K562 (cell line): Measurements from ENCODE around the gene RHOT1. TPM values are rescaled to one million over a fixed set of nuclear protein-coding genes. Genes with fewer than 3 reads are reported as not detected.

Experiments
- ATAC-seq: fragments of 200-7000 bp; cut with Tn5 transposase; 3 replicates; pipeline ENCODE4 v1.9.1; 2020; ENCODE audit warnings: moderate library complexity
- BruUV-seq: library from RNA; stranded (reverse); fragments of 400-500 nt; replicated peaks from 2 replicates; lab custom pipeline; 2021; lab: Mats Ljungman, UMichigan
- CTCF ChIA-PET: fragments of 300-600 bp; formaldehyde crosslinking; extraction: SDS; loops from one replicate; lab custom pipeline; 2021; ENCODE audit warnings: low intra/inter-chr PET ratio; lab: Yijun Ruan, JAX
- POLR2A ChIA-PET: fragments of 300-600, 350-650 bp; sonication (Branson Sonifier 250); formaldehyde crosslinking; extraction: SDS; loops from one replicate; lab custom pipeline; 2021; ENCODE audit warnings: antibody characterized with exemption, inconsistent platforms; lab: Yijun Ruan, JAX
- DNase-seq, 4 experiments: peaks; one replicate each; pipeline versions ENCODE4 v3.0.0 to v3.0.0-alpha.2; 2011 to 2018; ENCODE audit warnings: low spot score in 3 of 4, mixed read lengths in 3 of 4; ENCODE audit errors: extremely low read depth in 1 of 4
- FAIRE-seq: peaks from 2 replicates; lab custom pipeline; 2011; peaks lifted over from hg19 to GRCh38; lab: Jason Lieb, UNC
- H2AFZ ChIP-seq: 2 replicates; pipeline ENCODE4 v1.6.0; 2011; ENCODE audit warnings: low read depth, low read length, control low read depth, inconsistent platforms
- H3K27ac ChIP-seq: fragments of 200-600 bp; 3 replicates; pipeline ENCODE4 v1.8.0; 2011; ENCODE audit warnings: low read depth, mild to moderate bottlenecking, control low read depth, inconsistent platforms, low read length, moderate library complexity, mixed read lengths; ENCODE audit errors: extremely low read depth
- H3K27me3 ChIP-seq, 2 experiments: fragments of 300-600 bp in 1 of 2; 2 replicates in 1 of 2; 3 replicates in 1 of 2; pipeline versions ENCODE4 v1.6.0 to v1.8.0; 2011; ENCODE audit warnings: inconsistent platforms in 2 of 2, low read length in 2 of 2, mild to moderate bottlenecking in 1 of 2, mixed read lengths in 1 of 2, moderate library complexity in 1 of 2; ENCODE audit not compliant: control insufficient read depth in 2 of 2, insufficient read depth in 2 of 2
- H3K36me3 ChIP-seq: fragments of 300-600 bp; 3 replicates; pipeline ENCODE4 v1.8.0; 2011; ENCODE audit warnings: mild to moderate bottlenecking, low read length, inconsistent platforms; ENCODE audit not compliant: control insufficient read depth, insufficient read depth
- H3K4me1 ChIP-seq, 2 experiments: fragments of 200-600 bp in 1 of 2; replicated peaks in 1 of 2; 2 replicates in 1 of 2; 3 replicates in 1 of 2; pipeline versions ENCODE4 v1.5.1 to v1.8.0; 2011; ENCODE audit warnings: inconsistent platforms in 2 of 2, low read length in 2 of 2, mild to moderate bottlenecking in 1 of 2, mixed read lengths in 1 of 2, moderate library complexity in 1 of 2; ENCODE audit not compliant: control insufficient read depth in 2 of 2, insufficient read depth in 2 of 2
- H3K4me2 ChIP-seq: 2 replicates; pipeline ENCODE4 v1.6.1; 2011; ENCODE audit warnings: low read length, control low read depth, inconsistent platforms, mixed read lengths; ENCODE audit not compliant: insufficient read depth
- H3K4me3 ChIP-seq: fragments of 200-600 bp; sonication (generic), shearing (Covaris generic); 2 replicates; pipeline ENCODE4 v1.5.1; 2016; ENCODE audit warnings: control low read depth, inconsistent platforms
- H3K79me2 ChIP-seq: fragments of 200-600 bp; 3 replicates; pipeline ENCODE4 v1.8.0; 2011; ENCODE audit warnings: low read length, inconsistent platforms; ENCODE audit not compliant: control insufficient read depth, insufficient read depth
- H3K9ac ChIP-seq, 2 experiments: 2 replicates each; pipeline versions ENCODE4 v1.6.0 to v1.6.1; 2011; ENCODE audit warnings: low read depth in 2 of 2, low read length in 2 of 2, control low read depth in 1 of 2, inconsistent platforms in 1 of 2, mild to moderate bottlenecking in 1 of 2, mixed read lengths in 1 of 2; ENCODE audit not compliant: insufficient read depth in 1 of 2
- H3K9me1 ChIP-seq: one replicate; pipeline ENCODE4 v1.6.0; 2011; ENCODE audit warnings: inconsistent platforms, mild to moderate bottlenecking, low read length, moderate library complexity; ENCODE audit not compliant: control insufficient read depth, insufficient read depth
- H3K9me3 ChIP-seq: replicated peaks from 2 replicates; pipeline ENCODE4 v1.5.1; 2011; ENCODE audit warnings: low read depth, low read length, inconsistent platforms; ENCODE audit not compliant: control insufficient read depth, insufficient read depth
- H4K20me1 ChIP-seq: replicated peaks from 2 replicates; pipeline ENCODE4 v1.6.1; 2011; ENCODE audit warnings: low read length, inconsistent platforms, mixed read lengths; ENCODE audit not compliant: control insufficient read depth, insufficient read depth
- CBX8 ChIP-seq: fragments of 200-600 bp; sonication (generic); IDR thresholded peaks from 2 replicates; pipeline ENCODE4 v1.6.1; 2012; ENCODE audit warnings: borderline replicate concordance, mixed run types, low read depth, mild to moderate bottlenecking, moderate library complexity, mixed read lengths, low read length, control low read depth, inconsistent platforms; ENCODE audit not compliant: poor library complexity, severe bottlenecking; ENCODE audit errors: extremely low read depth
- ELF1 ChIP-seq: fragments of 200-800 bp; sonication (Bioruptor generic); IDR thresholded peaks from 2 replicates; pipeline ENCODE4 v1.6.1; 2016; ENCODE audit warnings: missing genetic modification characterization, missing compliant biosample characterization
- EZH2 ChIP-seq: IDR thresholded peaks from 2 replicates; pipeline ENCODE4 v1.6.1; 2012; ENCODE audit warnings: low read depth, mild to moderate bottlenecking, inconsistent platforms, low read length, borderline replicate concordance
- PCBP1 ChIP-seq: fragments of 200-400 bp; formaldehyde crosslinking; IDR thresholded peaks from 2 replicates; pipeline ENCODE4 v1.6.1; 2018; ENCODE audit warnings: mild to moderate bottlenecking, low read depth, low read length; ENCODE audit not compliant: poor library complexity, severe bottlenecking
- ZBTB43 ChIP-seq: sonication (generic); formaldehyde crosslinking; IDR thresholded peaks from 2 replicates; pipeline ENCODE4 v1.8.0; 2023; ENCODE audit warnings: mild to moderate bottlenecking, missing genetic modification reagents
- ZBTB7A ChIP-seq: IDR thresholded peaks from 2 replicates; pipeline ENCODE4 v1.6.1; 2011; ENCODE audit warnings: low read depth, mild to moderate bottlenecking, low read length, moderate library complexity, borderline replicate concordance; ENCODE audit not compliant: control insufficient read depth
- WGBS: fragments of 100-300 bp; shearing (Covaris generic); methylation state at CpG from one replicate; pipeline ENCODE4 v1.1.6; 2016; ENCODE audit warnings: low coverage, mixed read lengths; ENCODE audit not compliant: insufficient coverage; ENCODE audit errors: missing lambda C conversion rate; 5-methylcytosine and 5-hydroxymethylcytosine counted together
- in situ Hi-C: fragments of 300-500 bp; cut with MboI; formaldehyde crosslinking; loops from 4 replicates; pipeline ENCODE4 v1.15.0; 2018; ENCODE audit warnings: inconsistent platforms, mixed read lengths
- intact Hi-C: fragments of 100-400 bp; cut with micrococcal nuclease; formaldehyde crosslinking; loops from 2 replicates; pipeline ENCODE4 v1.14.2; 2022
- polyA plus RNA-seq, 8 experiments: library from polyadenylated mRNA; depleted of rRNA in 4 of 8; stranded (reverse) in 5 of 8; unstranded in 3 of 8; fragments of >200 nt; fragmentation: Nextera tagmentation in 2 of 8; fragmentation: Illumina TruSeq in 1 of 8; extraction: Ambion mirVana in 2 of 8; extraction: Trizol in 1 of 8; gene quantifications; 2 replicates each; pipeline versions ENCODE4 v1.2.1 to v1.2.3, GENCODE V29; 2011 to 2014; ENCODE audit warnings: inconsistent platforms in 1 of 8, missing spikeins in 1 of 8
- total RNA-seq, 7 experiments: library from RNA; depleted of rRNA in 6 of 7; stranded (reverse); fragments of >200 nt in 6 of 7; fragmentation: Illumina TruSeq in 2 of 7; extraction: Trizol in 2 of 7; gene quantifications; 2 replicates each; pipeline versions ENCODE4 v1.2.1 to v1.2.3, GENCODE V29; 2011 to 2021; ENCODE audit warnings: low replicate concordance in 1 of 7
- TF ChIP-seq, protein P1 (sequence below): fragments of 250-450 bp; sonication (Bioruptor Pico); IDR thresholded peaks from 2 replicates; pipeline ENCODE4 v1.4.0; 2020; ENCODE audit warnings: borderline replicate concordance

RHOT1 gene
- total and polyA plus RNA-seq, 9 of the 15 experiments (the other 6 are each of a cell fraction or from before 2014, with no cell fraction given): 23.0 to 101 (median 32.2) TPM

DNA sequence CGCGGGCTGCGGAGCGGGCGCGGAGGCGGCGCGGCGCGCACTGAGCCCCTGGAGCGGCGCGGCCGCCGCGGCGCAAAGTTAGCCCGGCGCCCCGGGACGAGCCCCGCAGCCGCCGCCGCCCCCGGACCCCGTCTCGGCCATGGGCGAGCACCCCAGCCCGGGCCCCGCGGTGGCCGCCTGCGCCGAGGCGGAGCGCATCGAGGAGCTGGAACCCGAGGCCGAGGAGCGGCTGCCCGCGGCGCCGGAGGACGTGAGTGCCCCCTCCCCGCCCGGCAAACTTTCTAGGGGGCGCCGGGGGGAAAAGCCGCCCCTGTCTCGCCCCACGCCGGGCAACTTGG, 123.7 kb downstream of the RHOT1 start:
- no TSS peak for BruUV-seq
- no peak for ATAC-seq
- 0% methylated on average over 6 of the region's 55 CpGs for WGBS
- in situ Hi-C loops (no loop called here), intact Hi-C loops (no loop called here)
- Histone ChIP-seq H3K9ac (peak overlapping the region in 1 of 2 experiments; percentile 24; a peak in 1 of 4 replicates), H3K9me1 (peaks cover 4% of the 10 kb centered on the region), H3K36me3 (no peaks in the 10 kb centered on the region), H3K4me3 (peak overlapping the region; percentile 16; the same call in 1 of the 2 replicates), H3K27ac (no peak overlapping the region), H2AFZ (0 out of 2 replicates have a peak overlapping the region, but pooled peaks have one; percentile 39), H3K9me3 (no peaks in the 10 kb centered on the region), H3K4me2 (peak overlapping the region; percentile 41; the same call in 1 of the 2 replicates), H4K20me1 (peaks cover 29% of the 10 kb centered on the region), H3K79me2 (no peaks in the 10 kb centered on the region), H3K27me3 (peaks cover 70 to 81% of the 10 kb centered on the region in 2 experiments), H3K4me1 (peaks cover 0 to 15% of the 10 kb centered on the region in 2 experiments; a peak in 4 of 5 replicates)
- CTCF ChIA-PET: no interaction called here
- FAIRE-seq: no peak
- TF ChIP-seq ZBTB7A (0 out of 2 replicates have a peak, but pooled peaks have one; percentile 15), ELF1 (tag) (no peak)
- POLR2A ChIA-PET: no interaction called here
- no peak for DNase-seq

DNA sequence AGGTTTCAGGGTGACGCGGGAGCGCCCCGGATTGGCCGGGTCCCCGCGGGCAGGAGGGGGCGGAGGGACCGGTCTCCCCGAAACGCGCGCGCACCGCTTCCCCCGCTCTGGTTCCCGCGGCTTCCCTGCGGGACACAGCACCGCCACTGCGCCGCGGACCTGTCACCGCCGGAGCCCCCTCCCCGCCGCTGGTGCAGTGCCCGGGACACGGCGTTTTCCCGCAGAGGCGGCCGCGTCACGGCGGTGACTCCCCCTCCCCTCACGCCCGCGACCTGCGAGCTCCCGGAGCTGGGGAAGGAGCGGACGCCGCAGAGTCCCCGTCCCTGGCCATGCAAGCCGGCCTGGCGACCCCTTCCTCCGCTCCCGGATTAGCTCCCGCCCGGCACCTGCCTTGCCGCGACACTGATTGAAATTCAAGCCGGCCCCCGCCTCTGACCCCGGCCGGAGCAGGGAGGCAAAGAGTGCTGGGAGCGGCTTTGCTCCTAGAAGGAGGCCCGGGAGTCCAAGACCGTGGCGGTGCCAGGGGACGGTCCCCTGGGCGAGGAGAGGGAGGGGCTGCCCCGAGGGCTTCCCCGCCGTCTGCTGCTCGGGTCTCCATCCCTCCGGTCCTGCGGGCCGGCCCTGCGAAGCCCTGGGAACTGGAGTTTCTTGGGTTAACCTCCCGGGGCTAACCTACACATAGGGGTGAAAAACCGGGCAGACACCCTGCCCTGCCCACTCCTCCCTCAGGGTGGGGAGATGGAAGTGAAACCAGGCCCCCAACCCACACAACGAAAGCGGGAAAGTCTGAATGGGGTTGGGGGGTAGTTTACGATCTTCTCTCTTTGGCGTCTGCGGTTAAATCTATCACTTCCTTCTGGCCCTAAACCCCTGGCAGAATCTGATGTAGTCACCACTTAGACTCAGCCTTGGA, 124.3 kb downstream of the RHOT1 start:
- no peak overlapping the region for H3K27ac ChIP-seq
- in situ Hi-C loops: no loop called here

More for the DNA sequence above, 124.3 kb downstream of the RHOT1 start:
- Histone ChIP-seq H2AFZ (0 out of 2 replicates have a peak overlapping the region, but pooled peaks have one; percentile 39), H3K27me3 (peaks cover 64 to 75% of the 10 kb centered on the region in 2 experiments), H3K36me3 (no peaks in the 10 kb centered on the region), H3K79me2 (no peaks in the 10 kb centered on the region), H4K20me1 (peaks cover 29% of the 10 kb centered on the region), H3K9me1 (peaks cover 4% of the 10 kb centered on the region), H3K9ac (peak overlapping the region in 1 of 2 experiments; percentile 24; a peak in 1 of 4 replicates), H3K4me2 (peak overlapping the region; percentile 41; the same call in 1 of the 2 replicates), H3K4me3 (peak overlapping the region; percentile 16; the same call in 1 of the 2 replicates), H3K9me3 (no peaks in the 10 kb centered on the region), H3K4me1 (peaks cover 0 to 15% of the 10 kb centered on the region in 2 experiments; a peak in 4 of 5 replicates)
- intact Hi-C loops: no loop called here
- FAIRE-seq (no peak), DNase-seq (peak in 2 of 4 experiments; percentile 54 to 57), ATAC-seq (no peak)
- TF ChIP-seq EZH2 (peak; percentile 79), CBX8 (no peak), ZBTB43 (no peak), PCBP1 (peak; percentile 61)
- TF ChIP-seq, protein P1, sequence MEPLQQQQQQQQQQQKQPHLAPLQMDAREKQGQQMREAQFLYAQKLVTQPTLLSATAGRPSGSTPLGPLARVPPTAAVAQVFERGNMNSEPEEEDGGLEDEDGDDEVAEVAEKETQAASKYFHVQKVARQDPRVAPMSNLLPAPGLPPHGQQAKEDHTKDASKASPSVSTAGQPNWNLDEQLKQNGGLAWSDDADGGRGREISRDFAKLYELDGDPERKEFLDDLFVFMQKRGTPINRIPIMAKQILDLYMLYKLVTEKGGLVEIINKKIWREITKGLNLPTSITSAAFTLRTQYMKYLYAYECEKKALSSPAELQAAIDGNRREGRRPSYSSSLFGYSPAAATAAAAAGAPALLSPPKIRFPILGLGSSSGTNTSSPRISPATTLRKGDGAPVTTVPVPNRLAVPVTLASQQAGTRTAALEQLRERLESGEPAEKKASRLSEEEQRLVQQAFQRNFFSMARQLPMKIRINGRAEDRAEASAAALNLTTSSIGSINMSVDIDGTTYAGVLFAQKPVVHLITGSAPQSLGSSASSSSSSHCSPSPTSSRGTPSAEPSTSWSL (CRISPR knock-in tag): no peak
- CTCF ChIA-PET: no interaction called here
- POLR2A ChIA-PET: no interaction called here
- 4% methylated on average over 53 of the region's 78 CpGs for WGBS
- no TSS peak for BruUV-seq
